GM10266 (cell line): ENCODE data around the gene RCCD1.

Experiments
- DNase-seq: peaks from one replicate; pipeline ENCODE4 v3.0.0; 2012; ENCODE audit errors: extremely low spot score
- CTCF ChIP-seq: IDR thresholded peaks from 2 replicates; pipeline ENCODE4 v1.5.1; 2012; ENCODE audit warnings: mild to moderate bottlenecking, low read depth; ENCODE audit not compliant: control insufficient read depth, insufficient read depth; ENCODE audit errors: missing control alignments

RCCD1 gene

GRCh38 chr15:90915216-90915807 lies 39.4 kb upstream of the RCCD1 start:
- no peak for TF ChIP-seq CTCF
- no peak for DNase-seq

GRCh38 chr15:90915808-90916440 lies 38.8 kb upstream of the RCCD1 start:
- DNase-seq: no peak
- TF ChIP-seq CTCF: no peak

- no peak for TF ChIP-seq CTCF
- no peak for DNase-seq
Measured at GRCh38 chr15:90916461-90916860, 38.2 kb upstream of the RCCD1 start.

GRCh38 chr15:90917569-90917968 lies 37.1 kb upstream of the RCCD1 start:
- TF ChIP-seq CTCF: no peak
- no peak for DNase-seq

- DNase-seq: no peak
- TF ChIP-seq CTCF: no peak
Measured at GRCh38 chr15:90918034-90918788, 36.5 kb upstream of the RCCD1 start.

GRCh38 chr15:90918835-90919234 lies 35.8 kb upstream of the RCCD1 start:
- TF ChIP-seq CTCF: no peak
- DNase-seq: no peak

- no peak for TF ChIP-seq CTCF
- no peak for DNase-seq
Measured at GRCh38 chr15:90921887-90922286, 32.8 kb upstream of the RCCD1 start.

- peak; percentile 74 for DNase-seq
Measured at GRCh38 chr15:90922712-90923322, 31.9 kb upstream of the RCCD1 start.
